Islet of Langerhans (tissue), 1 donor: ENCODE results near the gene SIGLEC7.

Source experiments
- FAIRE-seq: peaks from one replicate; lab custom pipeline; 2011; peaks lifted over from hg19 to GRCh38; lab: Jason Lieb, UNC

The SIGLEC7 gene

DNA sequence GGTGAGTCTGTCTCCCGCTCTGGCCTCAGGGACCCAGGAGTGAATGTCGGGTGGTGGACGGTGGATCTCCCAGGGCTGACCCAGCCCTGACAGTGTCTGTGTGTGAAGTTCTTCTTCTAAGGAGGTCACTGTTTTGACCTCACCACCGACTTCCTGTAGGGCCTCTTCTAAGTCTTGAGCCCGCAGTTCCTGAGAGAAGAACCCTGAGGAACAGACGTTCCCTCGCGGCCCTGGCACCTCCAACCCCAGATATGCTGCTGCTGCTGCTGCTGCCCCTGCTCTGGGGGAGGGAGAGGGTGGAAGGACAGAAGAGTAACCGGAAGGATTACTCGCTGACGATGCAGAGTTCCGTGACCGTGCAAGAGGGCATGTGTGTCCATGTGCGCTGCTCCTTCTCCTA lies at the start of gene SIGLEC7:
SIGLEC7 (plus strand) TSS at position 183 of the 400 bp plus-strand sequence; CDS start at position 252, 69 bp downstream.
- FAIRE-seq, result no peak

- no peak for FAIRE-seq
Measured at GRCh38 chr19:51093101-51093500, 49.0 kb upstream of the SIGLEC7 start.

DNA sequence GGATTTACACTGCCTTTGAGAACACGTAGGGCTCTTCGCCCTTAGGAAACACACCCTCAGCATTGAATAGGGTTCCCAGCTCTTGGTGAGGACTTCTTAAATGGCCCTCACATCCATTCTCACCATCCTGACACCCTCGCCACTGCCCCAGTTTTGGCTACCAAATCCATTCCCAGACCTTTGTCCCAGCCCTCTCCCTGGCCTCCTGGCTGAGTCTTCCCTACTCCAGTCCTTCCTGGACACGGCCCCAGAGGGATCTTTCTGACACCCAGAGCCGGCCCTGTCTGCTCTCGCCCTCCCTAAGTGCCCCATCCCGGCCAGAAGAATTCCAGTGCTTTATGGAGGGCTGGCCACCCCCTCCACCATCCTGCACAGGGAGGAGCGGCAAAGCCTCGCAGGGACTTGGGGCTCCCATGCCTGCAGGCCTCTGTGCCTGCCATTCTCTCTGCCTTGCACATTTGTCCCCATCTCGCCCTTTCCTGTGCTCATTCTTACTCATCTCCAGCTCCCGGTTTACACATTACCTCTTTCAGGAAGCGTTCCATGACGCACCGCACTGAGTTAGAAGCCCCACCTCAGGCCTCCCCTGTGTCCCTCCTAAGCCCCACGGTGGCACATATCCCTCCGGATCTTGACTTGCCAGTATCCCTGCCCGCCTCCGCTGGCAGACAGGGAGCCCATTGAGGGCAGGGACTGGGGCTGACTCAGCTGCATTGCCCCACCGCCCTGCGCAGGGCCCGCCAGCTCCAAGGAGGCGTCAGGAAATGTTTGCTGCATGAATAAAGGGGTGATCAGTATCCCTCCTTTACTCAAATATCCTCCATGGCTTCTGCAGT lies 48.4 kb upstream of the SIGLEC7 start:
- FAIRE-seq, result no peak

DNA sequence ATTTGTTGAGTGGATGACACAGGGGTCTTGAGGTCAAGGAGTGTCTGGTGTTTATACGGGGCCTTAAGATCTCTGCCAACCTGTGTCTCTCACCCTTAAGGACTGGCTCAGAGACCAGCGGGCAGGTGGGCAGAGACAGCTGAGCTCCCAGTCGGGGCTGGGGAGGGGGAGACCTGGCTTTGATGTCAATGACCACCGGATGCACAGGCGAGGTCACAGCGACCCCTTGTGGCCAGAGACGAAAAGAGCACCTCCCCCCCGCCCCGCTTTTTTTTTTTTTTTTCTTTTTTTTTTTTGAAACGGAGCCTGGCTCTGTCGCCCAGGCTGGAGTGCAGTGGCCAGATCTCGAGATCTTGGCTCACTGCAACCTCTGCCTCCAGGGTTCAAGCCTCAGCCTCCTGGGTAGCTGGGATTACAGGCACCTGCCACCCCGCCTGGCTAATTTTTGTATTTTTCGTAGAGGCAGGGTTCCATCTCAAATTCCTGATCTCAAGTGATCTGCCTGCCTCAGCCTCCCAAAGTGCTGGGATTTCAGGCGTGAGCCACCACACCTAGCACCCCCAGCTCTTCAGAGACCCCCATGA lies 47.3 kb upstream of the SIGLEC7 start:
- FAIRE-seq, result no peak

GRCh38 chr19:51096473-51097165 lies 45.5 kb upstream of the SIGLEC7 start:
- FAIRE-seq, result no peak

DNA sequence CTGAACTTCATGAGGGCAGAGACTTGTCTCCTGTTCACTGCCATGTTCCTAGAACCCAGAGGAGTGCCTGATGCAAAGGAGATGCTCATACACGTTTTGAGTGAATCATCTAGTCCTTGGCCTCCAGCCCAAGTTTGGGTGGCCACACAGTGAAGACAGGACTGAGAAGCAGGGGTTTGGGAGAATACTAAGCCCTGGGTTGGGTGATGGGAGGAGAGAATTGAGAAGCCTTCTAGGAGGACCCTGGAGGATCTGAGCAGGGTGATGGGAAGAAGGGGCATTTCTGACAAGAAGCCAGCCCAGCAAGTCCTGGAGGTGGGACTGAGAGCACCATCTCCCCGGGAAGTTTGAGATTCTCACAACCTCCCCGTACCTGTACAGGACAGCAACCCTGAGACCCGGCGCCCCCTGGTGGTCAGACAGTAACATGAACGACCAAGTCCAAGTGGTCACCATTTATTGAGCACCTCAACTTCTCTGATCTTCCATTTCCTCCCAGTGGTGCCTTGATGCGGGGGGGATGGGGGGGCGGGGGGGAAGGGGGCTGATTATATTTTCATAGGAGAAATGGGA lies 44.8 kb upstream of the SIGLEC7 start:
- no peak for FAIRE-seq

DNA sequence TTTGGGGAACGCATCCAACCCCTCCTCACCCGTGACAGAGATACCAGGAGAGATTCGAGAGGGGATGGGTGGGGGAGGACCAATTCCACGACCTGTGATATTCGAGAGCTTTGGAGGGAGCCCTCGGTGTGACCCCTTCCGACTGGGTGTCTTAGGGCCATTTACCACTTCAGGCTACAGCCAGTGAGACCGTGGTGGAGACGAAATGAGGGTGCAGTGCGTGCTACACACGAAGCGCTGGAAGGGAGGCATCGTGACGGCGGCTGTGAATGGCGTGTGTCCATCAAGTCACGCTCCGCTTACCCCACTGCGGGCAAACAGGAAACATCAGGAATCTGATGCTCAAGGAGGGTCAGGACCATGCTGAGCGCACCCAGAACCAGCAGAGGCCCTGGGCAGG lies 44.3 kb upstream of the SIGLEC7 start:
- FAIRE-seq, result no peak

DNA sequence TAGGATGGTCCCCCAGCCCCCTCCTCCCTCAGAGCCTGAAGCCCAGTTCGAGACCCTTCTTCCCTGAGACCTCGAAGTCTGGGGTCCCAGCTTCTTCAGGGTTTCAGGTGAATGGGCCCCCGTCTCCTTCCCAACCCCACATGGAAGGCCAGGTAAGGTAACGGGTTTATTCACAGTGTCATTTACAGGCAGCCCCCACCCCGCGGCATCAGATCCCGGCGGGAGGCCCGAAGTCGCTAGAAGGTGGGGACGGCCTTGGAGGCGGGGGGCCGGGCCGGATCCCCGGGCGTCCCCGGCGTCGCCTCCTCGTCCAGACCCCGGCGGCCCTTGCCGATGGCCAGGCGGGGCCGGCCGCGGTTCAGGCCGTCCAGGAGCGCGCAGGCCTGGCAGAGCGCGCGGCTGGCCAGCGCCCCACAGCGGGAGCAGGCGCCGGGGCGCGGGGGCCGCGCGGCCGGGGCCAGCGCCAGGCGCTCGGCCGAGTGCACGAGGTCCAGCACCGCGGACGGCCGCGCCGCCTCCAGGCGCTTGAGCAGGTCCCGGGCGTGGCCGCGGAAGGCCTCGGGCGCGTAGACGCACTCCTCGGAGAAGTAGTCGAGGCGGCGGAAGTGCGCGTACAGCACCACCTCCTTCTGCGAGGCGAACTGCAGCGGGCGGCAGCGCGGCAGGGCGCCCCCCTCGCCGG lies 43.6 kb upstream of the SIGLEC7 start:
- no peak for FAIRE-seq

GRCh38 chr19:51099047-51099382 lies 43.1 kb upstream of the SIGLEC7 start:
- no peak for FAIRE-seq

- FAIRE-seq, result no peak
Measured at GRCh38 chr19:51100601-51101000, 41.5 kb upstream of the SIGLEC7 start.

DNA sequence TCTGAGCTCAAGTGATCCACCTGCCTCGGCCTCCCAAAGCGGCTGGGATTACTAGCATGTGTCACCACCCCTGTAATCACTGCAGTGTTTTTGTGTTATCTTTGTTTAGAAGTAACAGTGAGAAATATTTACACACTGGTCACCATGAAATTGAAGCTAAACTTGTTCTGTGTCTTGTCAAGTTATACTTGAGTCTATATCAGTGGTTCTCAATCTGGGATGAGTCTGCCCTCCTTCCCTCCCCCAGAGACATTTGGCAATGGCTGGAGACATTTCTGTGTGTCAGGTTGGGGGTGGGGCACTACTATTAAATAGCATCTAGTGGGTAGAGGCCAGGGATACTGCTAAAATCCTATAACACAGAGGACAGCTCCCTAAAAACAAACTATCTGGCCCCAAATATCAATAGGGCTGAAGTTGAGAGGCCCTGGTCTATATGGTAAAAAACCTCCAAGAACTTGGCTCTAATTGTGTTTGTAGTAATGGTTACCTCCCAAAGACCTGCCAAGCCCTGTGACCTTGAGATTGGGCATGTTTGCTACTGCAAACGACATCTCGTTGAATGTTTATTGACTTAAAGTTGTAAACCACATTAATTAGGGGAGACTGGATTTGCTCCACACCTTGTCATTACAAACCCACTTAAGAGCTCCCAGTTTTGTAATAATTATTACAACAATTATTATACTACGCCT lies 40.8 kb upstream of the SIGLEC7 start:
- no peak for FAIRE-seq

DNA sequence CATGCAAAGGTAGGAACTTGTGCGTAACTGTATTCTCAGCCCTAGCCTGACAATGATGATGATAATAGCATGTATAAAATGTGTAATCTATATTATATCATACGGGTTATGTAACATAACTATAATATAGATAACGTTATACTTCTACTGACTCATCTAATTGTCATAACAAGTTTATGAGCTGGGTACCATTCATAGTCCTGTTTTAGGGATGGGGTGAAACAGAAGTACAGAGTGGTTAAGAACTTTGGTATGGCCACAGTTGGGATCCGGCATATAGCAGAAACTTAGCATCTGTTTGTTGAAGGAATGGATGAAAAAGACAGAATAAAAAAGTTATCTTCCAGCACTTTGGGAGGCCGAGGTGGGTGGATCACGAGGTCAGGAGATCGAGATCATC lies 39.1 kb upstream of the SIGLEC7 start:
- no peak for FAIRE-seq

GRCh38 chr19:51103926-51104341 lies 38.2 kb upstream of the SIGLEC7 start:
- no peak for FAIRE-seq

DNA sequence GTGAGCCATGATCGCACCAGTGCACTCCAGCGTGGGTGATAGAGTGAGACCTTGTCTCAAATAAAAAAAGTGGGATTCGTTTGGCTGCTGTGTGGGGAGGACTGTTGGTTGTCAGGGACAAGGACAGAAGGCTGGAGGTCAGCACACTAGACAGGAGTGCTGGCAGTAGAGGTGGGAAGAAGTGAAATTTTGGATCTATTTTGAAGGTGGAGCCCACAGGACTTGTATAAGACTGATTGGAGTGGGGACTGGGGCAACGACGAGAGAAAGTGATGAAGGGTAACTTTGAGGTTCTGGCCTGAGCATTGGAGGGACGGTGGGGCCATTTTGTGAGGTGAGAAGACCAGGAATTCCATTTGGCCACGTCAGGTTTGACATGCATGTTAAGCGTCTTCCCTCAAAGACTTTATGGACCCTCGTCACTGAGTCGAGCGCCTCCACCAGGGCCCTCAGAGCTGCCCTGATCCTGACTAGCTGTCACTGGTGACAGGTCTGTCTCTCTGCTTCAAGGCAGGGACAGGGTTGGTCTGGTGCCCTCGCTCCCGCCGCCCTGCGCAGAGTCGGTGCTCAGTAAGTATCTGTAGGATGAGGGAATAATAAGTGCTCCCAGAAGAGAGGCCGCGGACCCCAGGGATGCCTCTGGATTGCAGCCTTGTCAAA lies 34.6 kb upstream of the SIGLEC7 start:
- FAIRE-seq, result no peak

- FAIRE-seq, result peak; percentile 94
Measured at GRCh38 chr19:51108066-51108804, 33.9 kb upstream of the SIGLEC7 start, which contains the start of gene CTU1. Gene CTU1, minus strand, starts transcription at chr19:51108409. Its CDS starts 3,840 bp downstream, at chr19:51104569.

GRCh38 chr19:51108805-51109146 lies 33.3 kb upstream of the SIGLEC7 start:
- FAIRE-seq, result no peak

DNA sequence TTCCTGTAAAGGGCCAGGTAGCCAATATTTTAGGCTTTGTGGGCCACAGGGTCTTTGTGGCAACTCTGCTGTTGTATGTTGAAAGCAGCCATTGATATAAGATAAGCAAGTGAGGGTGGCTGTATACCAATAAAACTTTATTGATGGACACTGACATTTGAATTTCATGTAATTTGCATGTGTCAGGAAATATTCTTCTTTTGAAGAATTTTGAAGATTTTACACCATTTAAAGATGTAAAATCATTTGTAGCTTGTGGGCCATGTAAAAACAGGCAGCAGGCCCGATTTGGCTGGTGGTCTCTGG lies 31.5 kb upstream of the SIGLEC7 start:
- no peak for FAIRE-seq

DNA sequence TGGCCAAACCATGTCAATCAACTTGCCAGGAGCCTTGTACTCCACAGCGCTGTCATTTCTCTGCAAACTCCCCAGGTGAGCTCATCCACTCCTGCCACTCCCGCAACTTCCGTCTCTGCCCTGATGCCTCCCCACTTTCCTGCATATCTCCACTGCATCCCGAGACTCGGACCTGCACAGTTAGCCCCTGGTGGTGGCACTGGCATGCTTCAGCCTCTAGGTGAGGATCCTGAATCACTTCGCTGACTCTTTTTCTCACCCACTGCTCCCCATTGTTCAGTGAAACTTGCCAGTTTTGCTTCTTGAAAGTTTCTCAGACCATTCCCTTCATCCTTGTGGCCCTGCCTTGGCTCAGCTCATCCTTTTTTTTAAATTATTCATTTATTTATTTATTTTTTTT lies 30.5 kb upstream of the SIGLEC7 start:
- no peak for FAIRE-seq

- no peak for FAIRE-seq
Measured at GRCh38 chr19:51114087-51114729, 27.9 kb upstream of the SIGLEC7 start.

DNA sequence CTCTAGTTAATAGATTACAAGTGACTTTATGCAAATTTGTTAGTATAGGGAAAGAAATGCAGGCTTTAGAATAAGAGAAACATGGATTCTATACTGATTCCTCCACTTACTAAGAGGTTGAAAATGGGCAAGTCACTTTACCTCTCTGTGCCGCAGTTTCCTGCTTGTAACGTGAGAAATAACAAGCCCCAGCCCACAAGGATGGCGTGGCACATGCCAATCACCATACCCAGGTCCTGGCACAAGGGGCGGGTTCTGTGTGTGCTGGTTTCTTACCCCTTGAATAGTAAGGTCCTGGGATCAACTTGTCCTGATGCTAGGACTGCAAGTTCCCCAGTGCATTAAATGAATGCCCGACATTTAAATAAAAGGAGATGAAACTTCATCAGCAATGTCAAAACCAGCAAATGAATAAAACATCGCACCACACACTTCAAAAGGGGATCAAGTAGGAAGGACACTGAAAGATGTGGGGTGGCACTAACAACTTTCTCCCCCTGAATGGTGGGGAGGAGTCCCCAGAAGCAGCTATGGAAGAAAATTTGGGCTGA lies 25.3 kb upstream of the SIGLEC7 start:
- FAIRE-seq, result no peak
